Ishikawa (cell line): ENCODE measurements around the gene FTO.

Source experiments
- CEBPB ChIP-seq: IDR thresholded peaks from 2 replicates; pipeline ENCODE4 v1.6.1; 2012
- CREB1 ChIP-seq: IDR thresholded peaks from 2 replicates; pipeline ENCODE4 v1.6.1; 2012; ENCODE audit warnings: low read depth
- EGR1 ChIP-seq: IDR thresholded peaks from 2 replicates; pipeline ENCODE4 v1.6.1; 2012
- EP300 ChIP-seq: IDR thresholded peaks from 2 replicates; pipeline ENCODE4 v1.6.1; 2012; ENCODE audit warnings: borderline replicate concordance
- FOXM1 ChIP-seq: IDR thresholded peaks from 2 replicates; pipeline ENCODE4 v1.6.1; 2012; ENCODE audit warnings: low read depth, borderline replicate concordance
- NFIC ChIP-seq: IDR thresholded peaks from 2 replicates; pipeline ENCODE4 v1.6.1; 2012
- RAD21 ChIP-seq: IDR thresholded peaks from 2 replicates; pipeline ENCODE4 v1.6.1; 2012; ENCODE audit warnings: low read depth
- TAF1 ChIP-seq: IDR thresholded peaks from 2 replicates; pipeline ENCODE4 v1.6.1; 2012; ENCODE audit warnings: low read depth, mild to moderate bottlenecking
- TCF12 ChIP-seq: IDR thresholded peaks from 2 replicates; pipeline ENCODE4 v1.6.1; 2012; ENCODE audit warnings: low read depth
- TEAD4 ChIP-seq: IDR thresholded peaks from 2 replicates; pipeline ENCODE4 v1.6.1; 2012
- YY1 ChIP-seq: IDR thresholded peaks from 2 replicates; pipeline ENCODE4 v1.6.1; 2012; ENCODE audit warnings: low read depth
- ZBTB7A ChIP-seq: IDR thresholded peaks from 2 replicates; pipeline ENCODE4 v1.6.1; 2012; ENCODE audit warnings: low read depth
- TF ChIP-seq, protein P1 (sequence below): IDR thresholded peaks from 2 replicates; pipeline ENCODE4 v1.6.1; 2012
- TF ChIP-seq, protein P2 (sequence below): IDR thresholded peaks from 2 replicates; pipeline ENCODE4 v1.6.1; 2012; ENCODE audit warnings: low read depth, mild to moderate bottlenecking
- TF ChIP-seq, protein P3 (sequence below): IDR thresholded peaks from 2 replicates; pipeline ENCODE4 v1.6.1; 2012

The FTO gene

DNA sequence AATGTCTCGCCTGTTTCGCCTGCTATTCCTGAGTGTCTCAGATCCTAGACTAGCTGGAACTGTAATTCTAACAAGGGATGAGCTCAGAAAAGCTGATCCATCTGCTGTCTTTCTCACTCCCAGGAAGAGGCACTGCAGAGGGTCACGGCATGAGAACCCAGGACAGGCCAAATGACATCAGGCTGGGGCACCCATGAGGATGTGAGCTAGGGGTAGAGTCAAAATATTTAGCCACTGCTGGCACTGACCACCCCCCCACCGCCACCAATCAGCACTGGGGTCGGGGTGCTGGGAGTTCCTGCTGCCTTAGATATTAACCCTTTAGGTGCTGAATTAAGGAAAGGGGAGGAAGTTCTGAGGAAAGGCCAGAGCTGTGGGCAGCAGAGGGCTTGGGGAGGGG is 470.2 kb downstream of the FTO start:
- TF ChIP-seq, protein P1, sequence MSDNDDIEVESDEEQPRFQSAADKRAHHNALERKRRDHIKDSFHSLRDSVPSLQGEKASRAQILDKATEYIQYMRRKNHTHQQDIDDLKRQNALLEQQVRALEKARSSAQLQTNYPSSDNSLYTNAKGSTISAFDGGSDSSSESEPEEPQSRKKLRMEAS, result no peak
- TF ChIP-seq RAD21, result no peak
- TF ChIP-seq TAF1, result no peak
- TF ChIP-seq EGR1, result no peak
- no peak for TF ChIP-seq EP300
- no peak for TF ChIP-seq FOXM1
- no peak for TF ChIP-seq CREB1
- TF ChIP-seq, protein P2, sequence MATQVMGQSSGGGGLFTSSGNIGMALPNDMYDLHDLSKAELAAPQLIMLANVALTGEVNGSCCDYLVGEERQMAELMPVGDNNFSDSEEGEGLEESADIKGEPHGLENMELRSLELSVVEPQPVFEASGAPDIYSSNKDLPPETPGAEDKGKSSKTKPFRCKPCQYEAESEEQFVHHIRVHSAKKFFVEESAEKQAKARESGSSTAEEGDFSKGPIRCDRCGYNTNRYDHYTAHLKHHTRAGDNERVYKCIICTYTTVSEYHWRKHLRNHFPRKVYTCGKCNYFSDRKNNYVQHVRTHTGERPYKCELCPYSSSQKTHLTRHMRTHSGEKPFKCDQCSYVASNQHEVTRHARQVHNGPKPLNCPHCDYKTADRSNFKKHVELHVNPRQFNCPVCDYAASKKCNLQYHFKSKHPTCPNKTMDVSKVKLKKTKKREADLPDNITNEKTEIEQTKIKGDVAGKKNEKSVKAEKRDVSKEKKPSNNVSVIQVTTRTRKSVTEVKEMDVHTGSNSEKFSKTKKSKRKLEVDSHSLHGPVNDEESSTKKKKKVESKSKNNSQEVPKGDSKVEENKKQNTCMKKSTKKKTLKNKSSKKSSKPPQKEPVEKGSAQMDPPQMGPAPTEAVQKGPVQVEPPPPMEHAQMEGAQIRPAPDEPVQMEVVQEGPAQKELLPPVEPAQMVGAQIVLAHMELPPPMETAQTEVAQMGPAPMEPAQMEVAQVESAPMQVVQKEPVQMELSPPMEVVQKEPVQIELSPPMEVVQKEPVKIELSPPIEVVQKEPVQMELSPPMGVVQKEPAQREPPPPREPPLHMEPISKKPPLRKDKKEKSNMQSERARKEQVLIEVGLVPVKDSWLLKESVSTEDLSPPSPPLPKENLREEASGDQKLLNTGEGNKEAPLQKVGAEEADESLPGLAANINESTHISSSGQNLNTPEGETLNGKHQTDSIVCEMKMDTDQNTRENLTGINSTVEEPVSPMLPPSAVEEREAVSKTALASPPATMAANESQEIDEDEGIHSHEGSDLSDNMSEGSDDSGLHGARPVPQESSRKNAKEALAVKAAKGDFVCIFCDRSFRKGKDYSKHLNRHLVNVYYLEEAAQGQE, result no peak
- no peak for TF ChIP-seq NFIC
- TF ChIP-seq ZBTB7A, result no peak
- TF ChIP-seq YY1, result no peak
- no peak for TF ChIP-seq TEAD4
- TF ChIP-seq TCF12, result no peak
- TF ChIP-seq CEBPB, result no peak
- TF ChIP-seq, protein P3, sequence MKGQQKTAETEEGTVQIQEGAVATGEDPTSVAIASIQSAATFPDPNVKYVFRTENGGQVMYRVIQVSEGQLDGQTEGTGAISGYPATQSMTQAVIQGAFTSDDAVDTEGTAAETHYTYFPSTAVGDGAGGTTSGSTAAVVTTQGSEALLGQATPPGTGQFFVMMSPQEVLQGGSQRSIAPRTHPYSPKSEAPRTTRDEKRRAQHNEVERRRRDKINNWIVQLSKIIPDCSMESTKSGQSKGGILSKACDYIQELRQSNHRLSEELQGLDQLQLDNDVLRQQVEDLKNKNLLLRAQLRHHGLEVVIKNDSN, result no peak

DNA sequence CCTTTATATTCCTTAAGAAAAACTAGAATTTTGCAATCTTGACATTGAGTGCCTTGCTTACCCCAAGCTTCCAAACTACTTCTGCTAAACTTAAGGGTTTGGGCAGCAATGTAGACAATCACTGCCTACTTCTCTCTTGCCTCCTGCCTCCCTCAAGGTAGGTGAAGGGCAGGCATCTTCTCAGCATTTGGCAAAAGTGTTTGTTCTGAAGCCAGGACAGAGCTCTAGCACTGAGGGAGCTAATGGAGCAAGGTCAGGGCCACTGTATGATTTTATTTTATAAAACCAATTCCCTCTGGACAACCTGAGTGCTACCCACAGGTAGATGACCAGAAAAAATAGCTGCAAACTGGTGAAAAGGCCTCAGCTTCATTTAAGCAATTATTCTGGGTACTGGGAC is 470.8 kb downstream of the FTO start:
- no peak for TF ChIP-seq NFIC

DNA sequence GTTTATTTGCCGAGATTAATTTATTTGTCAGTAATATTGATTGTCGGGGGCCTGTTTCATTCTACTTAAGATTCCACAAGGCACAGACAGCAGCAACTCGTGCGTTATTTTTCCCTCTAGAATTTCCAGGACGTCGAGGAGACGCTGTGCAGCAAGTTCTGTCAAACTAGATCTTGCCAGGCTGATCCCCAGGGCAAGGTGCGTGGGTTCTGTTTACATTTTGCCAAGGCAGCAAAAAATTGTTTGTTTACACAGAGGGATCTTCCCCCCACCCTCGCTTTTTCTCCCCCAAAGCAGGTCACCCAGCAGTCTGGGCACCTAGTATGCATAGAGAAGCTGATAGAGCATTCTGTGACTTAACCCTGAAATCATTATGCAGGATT is 471.2 kb downstream of the FTO start:
- TF ChIP-seq, protein P3, result no peak
- TF ChIP-seq EP300 (no peak), TAF1 (no peak), NFIC (no peak), CEBPB (no peak), TEAD4 (no peak), CREB1 (no peak), FOXM1 (no peak), EGR1 (no peak), TCF12 (no peak), YY1 (no peak), RAD21 (no peak), ZBTB7A (no peak)
- TF ChIP-seq, protein P1, result no peak
- TF ChIP-seq, protein P2, result no peak

DNA sequence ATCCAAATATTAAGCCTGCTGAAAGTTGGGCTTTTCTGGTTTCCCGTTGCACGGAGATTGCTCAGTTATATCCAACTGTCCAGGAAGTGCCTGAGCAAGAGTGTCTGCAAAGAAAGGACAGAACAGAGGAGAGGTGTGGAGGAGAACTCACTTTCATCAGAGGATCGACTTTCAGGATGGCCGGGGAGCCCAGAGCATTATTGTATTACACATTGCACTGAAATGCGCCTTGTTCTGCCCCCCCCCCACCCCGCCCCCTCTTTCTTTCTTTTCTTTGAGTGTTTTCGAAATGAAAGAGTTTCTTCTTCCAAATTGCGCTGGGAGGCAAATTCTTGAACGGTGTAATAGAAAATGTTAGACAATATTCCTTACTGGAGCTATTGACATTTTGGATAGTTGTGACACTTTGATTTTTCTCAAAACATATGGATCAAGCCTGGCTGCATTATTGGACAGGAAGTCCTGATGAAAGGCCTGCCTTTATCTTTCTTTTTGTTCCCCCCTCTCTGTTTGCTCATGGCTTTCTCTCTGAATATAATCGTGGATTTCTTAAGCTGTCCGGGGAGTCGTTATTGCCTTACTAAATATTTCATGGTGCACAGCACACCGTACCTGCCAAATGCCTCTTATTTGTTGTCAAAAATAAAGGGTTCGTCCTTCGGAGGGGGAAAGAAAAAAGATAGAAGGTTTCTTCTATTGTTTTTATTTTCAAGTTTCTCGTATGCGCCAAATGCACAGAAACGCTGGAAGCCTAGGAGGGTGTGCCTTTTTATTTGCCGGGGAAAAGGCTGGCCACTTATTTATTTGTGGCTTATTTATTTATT is 471.8 kb downstream of the FTO start:
- TF ChIP-seq ZBTB7A, result no peak

- TF ChIP-seq ZBTB7A (no peak), FOXM1 (no peak), YY1 (no peak), TAF1 (no peak), EP300 (no peak), NFIC (no peak), TCF12 (no peak), EGR1 (no peak), CREB1 (no peak), RAD21 (no peak), TEAD4 (no peak), CEBPB (no peak)
- TF ChIP-seq, protein P3, result no peak
- TF ChIP-seq, protein P2, result no peak
- TF ChIP-seq, protein P1, result no peak
These were observed 472.5 kb downstream of the FTO start for GRCh38 chr16:54176376-54176901.
